Astrocyte of the cerebellum (primary cell): ENCODE measurements around the gene SQOR.

Experiments
- DNase-seq: peaks from one replicate; pipeline ENCODE4 v3.0.0-alpha.2; 2011; ENCODE audit warnings: low read depth
- H3K4me3 ChIP-seq: 2 replicates; pipeline ENCODE4 v1.5.1; 2011; ENCODE audit warnings: mild to moderate bottlenecking, low read depth, low read length, moderate library complexity
- CTCF ChIP-seq: IDR thresholded peaks from 2 replicates; pipeline ENCODE4 v1.5.1; 2012; ENCODE audit warnings: low read length, low read depth, moderate library complexity, mild to moderate bottlenecking; ENCODE audit errors: missing control alignments
- in situ Hi-C: cut with HindIII; loops from 2 replicates; pipeline ENCODE4 v1.10.0; 2017; ENCODE audit warnings: low sequenced_read_pairs

SQOR gene

GRCh38 chr15:45634432-45635190 lies at the start of gene SQOR:
Gene SQOR (plus strand): TSS chr15:45635029. CDS start chr15:45658924, 23,895 bp downstream.
- TF ChIP-seq CTCF = no peak
- in situ Hi-C loops = no loop called here
- no peak for DNase-seq
- peak within 1 kb of the TSS; percentile 60 for H3K4me3 ChIP-seq

GRCh38 chr15:45585069-45585791 lies 49.6 kb upstream of the SQOR start:
- in situ Hi-C loops = loop anchor here (5.0 kb wide), 1 partner anchor 58 kb away; no protein-coding TSS in a partner anchor

GRCh38 chr15:45586125-45586524 lies 48.7 kb upstream of the SQOR start:
- no peak for TF ChIP-seq CTCF
- H3K4me3 ChIP-seq = peak overlapping the region; percentile 94
- in situ Hi-C loops = loop anchor here (5.0 kb wide), 1 partner anchor 59 kb away; no protein-coding TSS in a partner anchor
- no peak for DNase-seq

More at GRCh38 chr15:45585069-45585791, 49.6 kb upstream of the SQOR start:
- DNase-seq = no peak
- H3K4me3 ChIP-seq = no peak overlapping the region
- no peak for TF ChIP-seq CTCF

- H3K4me3 ChIP-seq = peak overlapping the region; percentile 94
- no peak for TF ChIP-seq CTCF
- no peak for DNase-seq
- in situ Hi-C loops = loop anchor here (5.0 kb wide), 1 partner anchor 59 kb away; no protein-coding TSS in a partner anchor
Measured at GRCh38 chr15:45586601-45587094, 48.2 kb upstream of the SQOR start.

GRCh38 chr15:45587095-45587862 lies 47.5 kb upstream of the SQOR start, which contains the start of gene BLOC1S6:
Gene BLOC1S6 (plus strand): TSS chr15:45587379. CDS start chr15:45587444, 65 bp downstream.
- in situ Hi-C loops = loop anchor here (5.0 kb wide), 1 partner anchor 60 kb away; no protein-coding TSS in a partner anchor
- peak within 1 kb of the TSS; percentile 94 for H3K4me3 ChIP-seq
- DNase-seq = peak; percentile 82

More at GRCh38 chr15:45587095-45587862, 47.5 kb upstream of the SQOR start, which contains the start of gene BLOC1S6:
- no peak for TF ChIP-seq CTCF
